Stomach (tissue), 19 donors: ENCODE results near the gene CYB561D1. TPM values are rescaled to one million over a fixed set of nuclear protein-coding genes. Genes with fewer than 3 reads are reported as not detected.
"Not testable (repeated sequence)": the region's sequence is repeated elsewhere in the genome, so short reads cannot be mapped to it uniquely, and the experiment has no call there.

Experiments used
- DNase-seq, 2 donors: peaks; one replicate each; pipeline versions ENCODE4 v3.0.0 to v3.0.0-alpha.2; 2013 to 2019
- H3K27ac ChIP-seq, 5 donors: fragments of 200-600 bp in 4 of 5; sonication (generic) in 4 of 5; one replicate each; pipeline ENCODE4 v1.5.1; 2013 to 2019; ENCODE audit warnings: mild to moderate bottlenecking in 1 of 5, moderate library complexity in 1 of 5
- H3K27me3 ChIP-seq, 3 donors: fragments of 200-600 bp; sonication (generic); one replicate each; pipeline ENCODE4 v1.5.1; 2017 to 2019; ENCODE audit warnings: mixed run types in 1 of 3
- H3K36me3 ChIP-seq, 4 donors: fragments of 200-600 bp; sonication (generic); 1 replicate in 3 of 4; 2 replicates in 1 of 4; pipeline ENCODE4 v1.5.1; 2016 to 2019
- H3K4me1 ChIP-seq, 4 donors: fragments of 200-600 bp; sonication (generic); one replicate each; pipeline ENCODE4 v1.5.1; 2016 to 2019
- H3K4me3 ChIP-seq, 4 donors: fragments of 200-600 bp; sonication (generic) in 3 of 4; one replicate each; pipeline ENCODE4 v1.5.1; 2016 to 2019; ENCODE audit warnings: mild to moderate bottlenecking in 1 of 4
- H3K9me3 ChIP-seq, 4 donors: fragments of 200-600 bp; sonication (generic); one replicate each; pipeline ENCODE4 v1.5.1; 2016 to 2019
- EP300 ChIP-seq: sonication (generic); formaldehyde crosslinking; IDR thresholded peaks from one replicate; pipeline ENCODE4 v1.6.1; 2017; ENCODE audit warnings: antibody characterized with exemption
- POLR2A ChIP-seq, 4 donors: fragments of 450-650 bp; IDR thresholded peaks; one replicate each; pipeline ENCODE4 v1.6.1; 2016; ENCODE audit warnings: antibody characterized with exemption in 4 of 4, control low read depth in 2 of 4, mild to moderate bottlenecking in 1 of 4, moderate library complexity in 1 of 4
- POLR2AphosphoS5 ChIP-seq, 3 donors: sonication (generic); formaldehyde crosslinking; IDR thresholded peaks; one replicate each; pipeline ENCODE4 v1.6.1; 2016; ENCODE audit warnings: antibody characterized with exemption in 3 of 3
- WGBS, 5 donors: extraction: QIAGEN DNeasy Blood & Tissue Kit in 3 of 5; methylation state at CpG; one replicate each; pipeline versions ENCODE4 v1.1.5 to v1.1.7; 2013 to 2018; 5-methylcytosine and 5-hydroxymethylcytosine counted together
- intact Hi-C: fragments of 100-400 bp; cut with DNase I; formaldehyde crosslinking; loops from one replicate; pipeline ENCODE4 v1.15.1; 2023; ENCODE audit warnings: low total_unique reads
- long read RNA-seq, 10 donors: transcript quantifications; one replicate each; lab custom pipeline, GENCODE V29; 2026
- polyA plus RNA-seq, 3 donors: library from polyadenylated mRNA; stranded (reverse); fragments of 200-250 nt; gene quantifications; one replicate each; pipeline ENCODE4 v1.2.3, GENCODE V29; 2013
- total RNA-seq, 5 donors: library from RNA; depleted of rRNA; stranded (reverse); fragments of >200 nt; gene quantifications; one replicate each; pipeline versions ENCODE4 v1.1.0 to v1.2.3, GENCODE V29; 2014 to 2016
- TF ChIP-seq, protein P1 (sequence below), 7 experiments: fragments of 450-650 bp in 4 of 7; fragments of 200-600 bp in 3 of 7; sonication (generic) in 3 of 7; IDR thresholded peaks; one replicate each; pipeline ENCODE4 v1.5.1; 2016 to 2019; ENCODE audit warnings: antibody characterized with exemption in 7 of 7, control low read depth in 2 of 7, mild to moderate bottlenecking in 1 of 7
- donor health status: healthy with polysubstance abuse.
- donor health status: Bipolar disorder and iron deficiency.
- donor health status: healthy.

The CYB561D1 gene, protein sequence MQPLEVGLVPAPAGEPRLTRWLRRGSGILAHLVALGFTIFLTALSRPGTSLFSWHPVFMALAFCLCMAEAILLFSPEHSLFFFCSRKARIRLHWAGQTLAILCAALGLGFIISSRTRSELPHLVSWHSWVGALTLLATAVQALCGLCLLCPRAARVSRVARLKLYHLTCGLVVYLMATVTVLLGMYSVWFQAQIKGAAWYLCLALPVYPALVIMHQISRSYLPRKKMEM
- total RNA-seq (1 to 10 TPM; 1.8 to 6.4 (median 2.3) TPM), polyA plus RNA-seq (1 to 10 TPM; 1.8 to 4.4 (median 4.1) TPM)
- long read RNA-seq, donor 1: 0 reads
- long read RNA-seq, donor 2, partial matches to known transcripts: 0 of 4 reads
- long read RNA-seq, donor 2, other reads (novel, unspliced or antisense): 0 of 4 reads
- long read RNA-seq, donor 3, partial matches to known transcripts: 0 of 1 reads
- long read RNA-seq, donor 3, other reads (novel, unspliced or antisense): 0 of 1 reads
- long read RNA-seq, donor 4: 0 reads
- long read RNA-seq, donor 5, partial matches to known transcripts: 0 of 1 reads
- long read RNA-seq, donor 5, other reads (novel, unspliced or antisense): 0 of 1 reads
- long read RNA-seq, donor 6: 0 reads
- long read RNA-seq, donor 7, full-length matches to known transcripts: 3 of 3 reads
- long read RNA-seq, donor 7, partial matches to known transcripts: 0 of 3 reads
- long read RNA-seq, donor 7, other reads (novel, unspliced or antisense): 0 of 3 reads
- long read RNA-seq, donor 8, partial matches to known transcripts: 0 of 1 reads
- long read RNA-seq, donor 8, other reads (novel, unspliced or antisense): 0 of 1 reads
- long read RNA-seq, donor 9: 0 reads
- long read RNA-seq, donor 10: 0 reads

DNA sequence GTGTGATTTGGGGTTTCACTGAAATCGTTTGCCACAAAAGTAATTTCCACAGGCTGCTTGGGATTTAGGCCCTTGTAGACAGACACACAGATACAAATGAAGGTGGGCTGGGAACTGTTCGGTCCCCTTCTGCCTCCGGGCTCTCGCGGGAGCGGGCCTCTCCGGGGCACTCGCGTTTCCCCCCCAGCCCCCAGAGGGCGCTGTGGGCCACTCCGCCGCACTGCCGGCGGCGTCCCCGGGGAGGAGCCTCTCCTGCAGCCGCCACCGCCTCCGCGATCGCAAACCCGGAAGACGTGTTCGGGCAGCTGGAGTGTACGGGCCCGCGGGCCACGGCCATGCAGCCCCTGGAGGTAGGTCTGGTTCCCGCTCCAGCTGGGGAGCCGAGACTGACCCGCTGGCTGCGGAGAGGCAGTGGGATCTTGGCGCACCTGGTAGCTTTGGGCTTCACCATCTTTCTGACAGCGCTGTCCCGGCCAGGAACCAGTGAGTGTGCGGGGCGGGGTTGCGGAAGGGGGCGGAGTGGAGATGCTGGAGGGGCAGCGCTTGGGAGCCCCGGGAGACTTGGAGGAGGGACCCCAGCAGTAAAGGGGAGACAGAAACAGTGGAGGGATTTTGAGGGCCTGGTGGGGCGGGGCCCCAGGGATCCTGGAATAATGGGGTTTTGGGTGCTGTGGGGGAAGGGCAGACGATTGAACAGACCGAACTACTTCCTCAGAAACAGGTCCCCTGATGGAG is at the start of gene CYB561D1:
Gene CYB561D1, plus strand, starts transcription at position 290 of the 735 bp plus-strand sequence. Its CDS starts 46 bp downstream, at position 336.
- peak in 1 of 4 donors; percentile 13 for TF ChIP-seq POLR2A (IDR thresholded peaks at IDR 0.05)
- TF ChIP-seq EP300: no peak
- TF ChIP-seq, protein P1, sequence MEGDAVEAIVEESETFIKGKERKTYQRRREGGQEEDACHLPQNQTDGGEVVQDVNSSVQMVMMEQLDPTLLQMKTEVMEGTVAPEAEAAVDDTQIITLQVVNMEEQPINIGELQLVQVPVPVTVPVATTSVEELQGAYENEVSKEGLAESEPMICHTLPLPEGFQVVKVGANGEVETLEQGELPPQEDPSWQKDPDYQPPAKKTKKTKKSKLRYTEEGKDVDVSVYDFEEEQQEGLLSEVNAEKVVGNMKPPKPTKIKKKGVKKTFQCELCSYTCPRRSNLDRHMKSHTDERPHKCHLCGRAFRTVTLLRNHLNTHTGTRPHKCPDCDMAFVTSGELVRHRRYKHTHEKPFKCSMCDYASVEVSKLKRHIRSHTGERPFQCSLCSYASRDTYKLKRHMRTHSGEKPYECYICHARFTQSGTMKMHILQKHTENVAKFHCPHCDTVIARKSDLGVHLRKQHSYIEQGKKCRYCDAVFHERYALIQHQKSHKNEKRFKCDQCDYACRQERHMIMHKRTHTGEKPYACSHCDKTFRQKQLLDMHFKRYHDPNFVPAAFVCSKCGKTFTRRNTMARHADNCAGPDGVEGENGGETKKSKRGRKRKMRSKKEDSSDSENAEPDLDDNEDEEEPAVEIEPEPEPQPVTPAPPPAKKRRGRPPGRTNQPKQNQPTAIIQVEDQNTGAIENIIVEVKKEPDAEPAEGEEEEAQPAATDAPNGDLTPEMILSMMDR (IDR thresholded peaks at IDR 0.05): peak in 5 of 7 experiments; percentile 72 to 93 (median 90)
- peak in 2 of 3 donors; percentile 62 to 84 for TF ChIP-seq POLR2AphosphoS5 (IDR thresholded peaks at IDR 0.05)
- WGBS, 5 donors: 0% methylated on average over 14 to 44 of the region's 44 CpGs

DNA sequence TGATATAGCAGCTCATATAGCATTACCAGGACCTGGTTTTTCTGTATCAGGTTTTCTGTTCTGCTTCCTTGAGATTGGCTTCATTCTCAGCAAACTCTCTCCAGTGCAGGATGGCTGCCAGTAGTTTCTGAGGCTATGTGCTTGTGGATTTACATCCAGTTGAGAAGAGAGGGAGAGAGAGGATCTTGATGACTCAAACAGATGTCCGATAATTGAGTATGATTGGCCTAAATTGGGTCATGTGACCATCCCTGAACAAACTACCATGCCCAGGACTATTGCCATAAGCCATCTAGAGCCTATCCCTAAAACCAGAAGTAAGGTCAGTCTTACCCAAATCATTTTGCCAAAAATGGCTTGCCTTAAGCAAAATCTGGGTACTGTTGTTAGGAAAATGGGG is 49.5 kb upstream of the CYB561D1 start:
- H3K4me3 ChIP-seq: no peak overlapping the region
- no peak overlapping the region for H3K27ac ChIP-seq
- peaks cover 0 to 38% (median 15%) of the 10 kb centered on the region in 3 donors for H3K27me3 ChIP-seq
- H3K36me3 ChIP-seq: no peaks in the 10 kb centered on the region
- WGBS, 5 donors: 62 to 93% (median 92%) methylated on average over 1 of the region's 1 CpG
- H3K9me3 ChIP-seq: no peaks in the 10 kb centered on the region
- no peak for DNase-seq
- H3K4me1 ChIP-seq: no peaks in the 10 kb centered on the region
- intact Hi-C loops: no loop called here
- TF ChIP-seq POLR2A (IDR thresholded peaks at IDR 0.05): no peak
- TF ChIP-seq, protein P1 (IDR thresholded peaks at IDR 0.05): no peak
- no peak for TF ChIP-seq EP300
- no peak for TF ChIP-seq POLR2AphosphoS5 (IDR thresholded peaks at IDR 0.05)

More for the DNA sequence above, at the start of gene CYB561D1:
- peaks cover 8 to 64% (median 40%) of the 10 kb centered on the region in 4 donors for H3K4me1 ChIP-seq
- H3K36me3 ChIP-seq: peaks cover 24 to 59% (median 42%) of the 10 kb centered on the region in 4 donors
- H3K4me3 ChIP-seq: peak within 1 kb of the TSS; percentile 80 to 91 (median 84)
- H3K27me3 ChIP-seq: no peaks in the 10 kb centered on the region
- H3K27ac ChIP-seq: peak within 1 kb of the TSS; percentile 76 to 95 (median 87)
- intact Hi-C loops: loop anchor here (5.0 kb wide), 1 partner anchor 38 kb away; no protein-coding TSS in a partner anchor
- H3K9me3 ChIP-seq: no peaks in the 10 kb centered on the region
- DNase-seq: peak; percentile 88 to 96

DNA sequence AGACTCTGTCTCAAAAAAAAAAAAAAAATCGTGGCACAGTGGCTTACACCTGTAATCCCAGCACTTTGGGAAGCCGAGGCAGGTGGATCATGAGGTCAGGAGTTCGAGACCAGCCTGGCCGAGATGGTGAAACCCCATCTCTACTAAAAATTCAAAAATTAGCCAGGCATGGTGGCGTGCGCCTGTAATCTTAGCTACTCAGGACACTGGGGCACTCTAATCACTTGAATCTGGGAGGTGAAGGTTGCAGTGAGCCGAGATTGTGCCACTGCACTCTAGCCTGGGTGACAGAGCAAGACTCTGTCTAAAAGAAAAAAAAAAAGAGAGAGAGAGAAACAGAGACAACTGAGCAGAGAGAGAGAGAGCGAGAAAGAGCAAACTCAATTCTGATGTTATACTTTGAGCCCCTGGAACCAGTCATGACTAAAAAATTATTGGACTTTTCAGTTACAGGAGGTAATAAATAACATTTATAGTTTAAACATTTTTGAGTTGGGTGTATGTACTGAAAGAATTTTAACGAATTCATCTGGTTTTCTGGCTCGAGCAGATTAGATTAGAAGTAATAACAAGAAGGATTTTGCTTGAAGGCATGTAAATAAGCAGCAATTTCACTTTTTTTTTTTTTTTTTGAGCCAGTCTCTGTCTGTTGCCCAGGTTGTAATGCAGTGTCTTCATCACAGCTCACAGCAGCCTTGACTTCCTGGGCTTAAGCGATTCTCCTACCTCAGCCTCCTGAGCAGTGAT is 47.8 kb upstream of the CYB561D1 start:
- H3K36me3 ChIP-seq, H3K4me3 ChIP-seq, H3K4me1 ChIP-seq, DNase-seq, H3K27ac ChIP-seq, H3K9me3 ChIP-seq, intact Hi-C loops: not testable (repeated sequence)
- peaks cover 0 to 38% (median 15%) of the 10 kb centered on the region in 3 donors for H3K27me3 ChIP-seq
- 62 to 66% (median 64%) methylated on average over 11 of the region's 11 CpGs for WGBS, 5 donors

DNA sequence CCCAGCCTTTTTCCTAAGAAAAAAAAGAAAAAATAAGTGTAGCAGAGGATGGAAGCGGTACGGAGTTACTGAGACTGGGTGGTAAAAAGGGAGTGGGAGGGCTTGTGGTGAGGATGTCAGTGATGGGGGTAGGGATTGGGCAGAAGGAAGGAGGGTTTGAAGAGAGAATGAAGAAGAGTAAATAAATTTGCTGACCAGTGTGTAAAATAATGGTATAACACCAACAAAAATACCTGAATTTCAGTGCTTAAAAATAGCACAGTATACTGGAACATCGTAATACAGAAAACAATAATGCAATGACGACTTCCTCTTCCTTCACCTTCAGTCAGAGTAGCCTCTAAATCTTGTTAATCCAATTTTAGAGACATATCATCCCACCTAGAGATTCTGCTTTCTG is 46.4 kb upstream of the CYB561D1 start:
- Histone ChIP-seq H3K27me3 (peaks cover 0 to 40% (median 15%) of the 10 kb centered on the region in 3 donors), H3K9me3 (no peaks in the 10 kb centered on the region), H3K4me1 (no peaks in the 10 kb centered on the region), H3K36me3 (no peaks in the 10 kb centered on the region), H3K27ac (no peak overlapping the region), H3K4me3 (no peak overlapping the region)
- WGBS, 5 donors: 61 to 73% (median 69%) methylated on average over 4 of the region's 4 CpGs
- TF ChIP-seq EP300 (no peak), POLR2AphosphoS5 (IDR thresholded peaks at IDR 0.05) (no peak), POLR2A (IDR thresholded peaks at IDR 0.05) (no peak)
- TF ChIP-seq, protein P1 (IDR thresholded peaks at IDR 0.05): no peak
- intact Hi-C loops: no loop called here
- no peak for DNase-seq
